H1 (cell line): ENCODE measurements around the gene GAK. TPM values are rescaled to one million over a fixed set of nuclear protein-coding genes. Genes with fewer than 3 reads are reported as not detected.

Experiments
- CHD2 ChIP-seq: IDR thresholded peaks from 2 replicates; pipeline ENCODE4 v1.6.1; 2012; ENCODE audit warnings: low read length, improper control_type of control experiment
- EZH2 ChIP-seq: fragments of 200-600 bp; sonication (generic); IDR thresholded peaks from 2 replicates; pipeline ENCODE4 v1.7.1; 2012; ENCODE audit warnings: low read depth, mild to moderate bottlenecking, moderate library complexity, low read length, inconsistent platforms; ENCODE audit not compliant: severe bottlenecking
- GTF2F1 ChIP-seq: IDR thresholded peaks from 2 replicates; pipeline ENCODE4 v1.6.1; 2012; ENCODE audit warnings: low read depth, low read length, improper control_type of control experiment, borderline replicate concordance
- PHF8 ChIP-seq: fragments of 200-600 bp; sonication (generic); conservative IDR thresholded peaks from 2 replicates; pipeline ENCODE4 v1.7.1; 2012; ENCODE audit warnings: low read depth, mild to moderate bottlenecking, inconsistent platforms, low read length, moderate library complexity
- RAD21 ChIP-seq, 2 experiments: IDR thresholded peaks in 1 of 2; conservative IDR thresholded peaks in 1 of 2; 2 replicates each; pipeline ENCODE4 v1.6.1; 2011; ENCODE audit warnings: low read depth in 2 of 2, low read length in 2 of 2, improper control_type of control experiment in 1 of 2, inconsistent platforms in 1 of 2, mild to moderate bottlenecking in 1 of 2, moderate library complexity in 1 of 2
- SP4 ChIP-seq: IDR thresholded peaks from 2 replicates; pipeline ENCODE4 v1.6.1; 2012; ENCODE audit warnings: low read length, inconsistent platforms
- polyA plus RNA-seq, 7 experiments: library from polyadenylated mRNA; depleted of rRNA in 3 of 7; stranded (reverse) in 5 of 7; unstranded in 2 of 7; fragments of >200 nt in 5 of 7; fragments of 200-250 nt in 2 of 7; gene quantifications; 1 replicate in 5 of 7; 2 replicates in 1 of 7; 4 replicates in 1 of 7; pipeline versions ENCODE4 v1.2.1 to v1.2.3, GENCODE V29; 2011 to 2013; ENCODE audit warnings: missing spikeins in 2 of 7, mixed read lengths in 2 of 7
- total RNA-seq: library from RNA; stranded (reverse); fragmentation: NEBNext Ultra II Directional; extraction: Animal tissue kit (Norgen Biotek cat#: 25700); gene quantifications from 2 replicates; pipeline ENCODE4 v1.2.1, GENCODE V29; 2021

Gene GAK
- total and polyA plus RNA-seq, 2 of the 8 experiments (the other 6 are each of a cell fraction or from before 2014, with no cell fraction given): 31.5 to 70.8 TPM

GRCh38 chr4:955931-956381 is 23.8 kb upstream of the GAK start (continued):
- TF ChIP-seq RAD21 (IDR thresholded peaks at IDR 0.05 in 1 of 2, conservative IDR thresholded peaks at IDR 0.05 in 1 of 2; ENCODE audit: low read depth in 2 of 2, low read length in 2 of 2): no peak
- no peak for TF ChIP-seq SP4
- no peak for TF ChIP-seq EZH2
- TF ChIP-seq PHF8: no peak
- no peak for TF ChIP-seq CHD2
- TF ChIP-seq GTF2F1: no peak
- TF ChIP-seq, all 59 proteins: peak for 0
